Measurements from ENCODE around the gene NPAS1.

The NPAS1 gene

GRCh38 chr19:47089767-47090350 is 70.2 kb downstream of the NPAS1 start:
- no peak for DNase-seq

GRCh38 chr19:47093254-47093653 is 73.6 kb downstream of the NPAS1 start:
- no peak for DNase-seq

- no peak for DNase-seq
Observed at GRCh38 chr19:47093841-47094240, 74.2 kb downstream of the NPAS1 start.

- DNase-seq, result no peak
Observed at GRCh38 chr19:47094557-47095475, 75.2 kb downstream of the NPAS1 start.

All from DMS153 (cell line).